Endothelial cell of umbilical vein (primary cell): Measurements from ENCODE around the gene TXNDC17. TPM values are rescaled to one million over a fixed set of nuclear protein-coding genes. Genes with fewer than 3 reads are reported as not detected.

ENCODE experiments used
- BruUV-seq: library from RNA; stranded (reverse); fragments of 400-500 nt; replicated peaks from 2 replicates; lab custom pipeline; 2021; lab: Mats Ljungman, UMichigan
- CTCF ChIA-PET: fragments of 300-600, 350-600 bp; sonication (Branson Sonifier 250); formaldehyde crosslinking; loops from one replicate; lab custom pipeline; 2021; ENCODE audit warnings: antibody characterized with exemption, inconsistent platforms; lab: Charles Lee
- POLR2A ChIA-PET: fragments of 300-600, 350-600 bp; sonication (Branson Sonifier 250); formaldehyde crosslinking; loops from one replicate; lab custom pipeline; 2021; ENCODE audit warnings: antibody characterized with exemption, inconsistent platforms; lab: Charles Lee
- DNase-seq: peaks from one replicate; pipeline ENCODE4 v3.0.0-alpha.2; 2011; ENCODE audit warnings: low read depth, low spot score
- FAIRE-seq: peaks from 2 replicates; lab custom pipeline; 2011; peaks lifted over from hg19 to GRCh38; lab: Jason Lieb, UNC
- H2AFZ ChIP-seq: 2 replicates; pipeline ENCODE4 v1.6.0; 2012; ENCODE audit warnings: low read depth, low read length, control low read depth, inconsistent platforms
- H3K27ac ChIP-seq: 2 replicates; pipeline ENCODE4 v1.5.1; 2011; ENCODE audit warnings: low read depth, mild to moderate bottlenecking, control low read depth, low read length, moderate library complexity; ENCODE audit not compliant: insufficient read depth
- H3K27me3 ChIP-seq, 2 experiments: 2 replicates each; pipeline versions ENCODE4 v1.6.0 to v1.6.1; 2011; ENCODE audit warnings: low read length in 2 of 2, mixed read lengths in 1 of 2; ENCODE audit not compliant: control insufficient read depth in 2 of 2, insufficient read depth in 2 of 2
- H3K36me3 ChIP-seq, 2 experiments: 2 replicates in 1 of 2; 3 replicates in 1 of 2; pipeline ENCODE4 v1.5.1; 2011; ENCODE audit warnings: low read length in 2 of 2, mild to moderate bottlenecking in 1 of 2, moderate library complexity in 1 of 2; ENCODE audit not compliant: control insufficient read depth in 2 of 2, insufficient read depth in 2 of 2; ENCODE audit errors: extremely low read depth in 1 of 2
- H3K4me1 ChIP-seq: 3 replicates; pipeline ENCODE4 v1.5.1; 2011; ENCODE audit warnings: mild to moderate bottlenecking, low read length; ENCODE audit not compliant: control insufficient read depth, insufficient read depth; ENCODE audit errors: extremely low read depth
- H3K4me2 ChIP-seq: 2 replicates; pipeline ENCODE4 v1.6.1; 2011; ENCODE audit warnings: low read length, control low read depth, mixed read lengths; ENCODE audit not compliant: insufficient read depth
- H3K4me3 ChIP-seq, 3 experiments: fragments of 200-600 bp in 1 of 3; sonication (generic), shearing (Covaris generic) in 1 of 3; replicated peaks in 1 of 3; 2 replicates each; pipeline ENCODE4 v1.5.1; 2011 to 2016; ENCODE audit warnings: control low read depth in 3 of 3, low read length in 3 of 3, mild to moderate bottlenecking in 2 of 3, inconsistent platforms in 1 of 3, low read depth in 1 of 3, moderate library complexity in 1 of 3; ENCODE audit not compliant: insufficient read depth in 1 of 3
- H3K79me2 ChIP-seq: 2 replicates; pipeline ENCODE4 v1.6.0; 2012; ENCODE audit warnings: low read length, inconsistent platforms; ENCODE audit not compliant: control insufficient read depth, insufficient read depth
- H3K9ac ChIP-seq: replicated peaks from 2 replicates; pipeline ENCODE3; 2011; ENCODE audit warnings: low read length, control low read depth; ENCODE audit not compliant: insufficient read depth; ENCODE audit errors: extremely low read depth
- H3K9me1 ChIP-seq: replicated peaks from 3 replicates; pipeline ENCODE4 v1.6.0; 2011; ENCODE audit warnings: mild to moderate bottlenecking, low read length; ENCODE audit not compliant: control insufficient read depth, insufficient read depth; ENCODE audit errors: extremely low read depth
- H3K9me3 ChIP-seq: replicated peaks from 2 replicates; pipeline ENCODE4 v1.5.1; 2012; ENCODE audit warnings: low read length, inconsistent platforms; ENCODE audit not compliant: control insufficient read depth, insufficient read depth
- H4K20me1 ChIP-seq: replicated peaks from 2 replicates; pipeline ENCODE3; 2011; ENCODE audit warnings: mild to moderate bottlenecking, low read length; ENCODE audit not compliant: control insufficient read depth, insufficient read depth; ENCODE audit errors: extremely low read depth
- CTCF ChIP-seq, 2 donors: IDR thresholded peaks; 1 replicate in 1 of 2; 2 replicates in 1 of 2; pipeline ENCODE4 v1.5.1; 2011; ENCODE audit warnings: low read length in 2 of 2, mild to moderate bottlenecking in 2 of 2, moderate library complexity in 2 of 2, control low read depth in 1 of 2, inconsistent platforms in 1 of 2, low read depth in 1 of 2; ENCODE audit not compliant: insufficient read depth in 1 of 2; ENCODE audit errors: extremely low read depth in 1 of 2
- EZH2 ChIP-seq: IDR thresholded peaks from 2 replicates; pipeline ENCODE4 v1.6.1; 2012; ENCODE audit warnings: borderline replicate concordance, low read depth, mild to moderate bottlenecking, moderate library complexity, low read length, inconsistent platforms; ENCODE audit not compliant: severe bottlenecking
- FOS ChIP-seq: IDR thresholded peaks from 2 replicates; pipeline ENCODE4 v1.6.1; 2011; ENCODE audit warnings: mild to moderate bottlenecking, low read length, moderate library complexity, borderline replicate concordance; ENCODE audit not compliant: insufficient read depth
- GATA2 ChIP-seq: IDR thresholded peaks from 2 replicates; pipeline ENCODE4 v1.7.0; 2011; ENCODE audit warnings: low read depth, mild to moderate bottlenecking, moderate library complexity, mixed read lengths, low read length; ENCODE audit not compliant: insufficient read length, insufficient read depth
- JUN ChIP-seq: IDR thresholded peaks from 2 replicates; pipeline ENCODE4 v1.6.1; 2011; ENCODE audit warnings: borderline replicate concordance, low read depth; ENCODE audit not compliant: insufficient read length, insufficient read depth
- MAX ChIP-seq: IDR thresholded peaks from 2 replicates; pipeline ENCODE4 v1.6.1; 2011; ENCODE audit not compliant: insufficient read depth, insufficient read length
- MYC ChIP-seq: IDR thresholded peaks from one replicate; pipeline ENCODE4 v1.6.1; 2011; ENCODE audit warnings: mild to moderate bottlenecking, low read depth, low read length
- POLR2A ChIP-seq: IDR thresholded peaks from 2 replicates; pipeline ENCODE4 v1.6.1; 2012; ENCODE audit warnings: low read depth, mild to moderate bottlenecking, control low read depth, low read length
- POLR2AphosphoS5 ChIP-seq: IDR thresholded peaks from 2 replicates; pipeline ENCODE4 v1.6.1; 2012; ENCODE audit warnings: low read depth, mild to moderate bottlenecking, control low read depth, low read length, moderate library complexity; ENCODE audit not compliant: insufficient read depth
- dilution Hi-C: fragments of 300-500 bp; cut with MboI; formaldehyde crosslinking; loops from one replicate; pipeline ENCODE4 v1.15.0; 2019; ENCODE audit warnings: low sequenced_read_pairs; ENCODE audit not compliant: extremely low pct_ligation_motif_present
- intact Hi-C: fragments of 100-400 bp; cut with micrococcal nuclease; formaldehyde crosslinking; loops from one replicate; pipeline ENCODE4 v1.10.0; 2022
- polyA plus RNA-seq, 4 experiments: library from polyadenylated mRNA; depleted of rRNA in 3 of 4; stranded (reverse) in 3 of 4; unstranded in 1 of 4; fragments of >200 nt; gene quantifications; 2 replicates each; pipeline versions ENCODE4 v1.2.1 to v1.2.3, GENCODE V29; 2011 to 2012; ENCODE audit warnings: missing spikeins in 1 of 4
- total RNA-seq: library from RNA; stranded (reverse); gene quantifications from 2 replicates; pipeline ENCODE4 v1.2.3, GENCODE V29; 2021

TXNDC17 gene
- total and polyA plus RNA-seq, 2 donors (not counting 3 experiments of a cell fraction or from before 2014, with no cell fraction given), result 101 to 297 TPM

GRCh38 chr17:6683730-6684459, 43.0 kb downstream of the TXNDC17 start:
- dilution Hi-C loops (no loop called here), intact Hi-C loops (no loop called here)
- Histone ChIP-seq H3K79me2 (no peaks in the 10 kb centered on the region), H3K27ac (no peak overlapping the region), H3K4me2 (no peak overlapping the region), H3K4me1 (no peaks in the 10 kb centered on the region), H3K9ac (no peak overlapping the region), H3K4me3 (no peak overlapping the region), H3K9me3 (no peaks in the 10 kb centered on the region), H3K9me1 (no peaks in the 10 kb centered on the region), H3K36me3 (no peaks in the 10 kb centered on the region), H2AFZ (no peak overlapping the region), H4K20me1 (no peaks in the 10 kb centered on the region), H3K27me3 (peaks cover 0 to 3% of the 10 kb centered on the region in 2 experiments)
- CTCF ChIA-PET, result interaction anchor here (1.2 to 1.3 kb wide), 3 partner anchors 16 to 159 kb away, joined by 5 to 7 read pairs (median 6); no protein-coding TSS in a partner anchor
- TF ChIP-seq JUN, result no peak
- TF ChIP-seq GATA2, result no peak
- no peak for TF ChIP-seq POLR2A
- TF ChIP-seq MYC, result no peak
- TF ChIP-seq CTCF (IDR thresholded peaks at IDR 0.05; ENCODE audit: extremely low read depth in 1 of 2, insufficient read depth in 1 of 2, low read depth in 1 of 2, low read length in 2 of 2), result no peak
- TF ChIP-seq EZH2, result no peak
- TF ChIP-seq MAX, result no peak
- no peak for TF ChIP-seq POLR2AphosphoS5
- TF ChIP-seq FOS, result no peak
- POLR2A ChIA-PET, result no interaction called here
- FAIRE-seq (no peak), DNase-seq (no peak)
- BruUV-seq, result no TSS peak
